Type B pancreatic cell (in vitro differentiated cells): ENCODE measurements around the gene PRKG1. TPM values are rescaled to one million over a fixed set of nuclear protein-coding genes. Genes with fewer than 3 reads are reported as not detected.

Experiments used
- DNase-seq: peaks from one replicate; pipeline ENCODE4 v3.0.0; 2021; ENCODE audit warnings: mixed read lengths; ENCODE audit not compliant: unreplicated experiment; ENCODE audit errors: extremely low spot score
- H3K27ac Mint-ChIP-seq: 2 replicates; pipeline ENCODE4 v1.8.0; 2021; ENCODE audit warnings: mild to moderate bottlenecking, mixed read lengths
- H3K27me3 Mint-ChIP-seq: 2 replicates; pipeline ENCODE4 v1.8.0; 2021; ENCODE audit warnings: mixed read lengths
- H3K36me3 Mint-ChIP-seq: 2 replicates; pipeline ENCODE4 v1.8.0; 2021; ENCODE audit warnings: mixed read lengths
- H3K4me1 Mint-ChIP-seq: one replicate; pipeline ENCODE4 v1.8.0; 2021; ENCODE audit warnings: mixed read lengths; ENCODE audit not compliant: unreplicated experiment
- H3K4me3 Mint-ChIP-seq: 2 replicates; pipeline ENCODE4 v1.8.0; 2021; ENCODE audit warnings: mild to moderate bottlenecking, mixed read lengths
- H3K9me3 Mint-ChIP-seq: 2 replicates; pipeline ENCODE4 v1.8.0; 2021; ENCODE audit warnings: mixed read lengths
- CTCF ChIP-seq: fragments of 200-600 bp; sonication (generic); conservative IDR thresholded peaks from 2 replicates; pipeline ENCODE4 v1.5.0; 2021; ENCODE audit warnings: antibody characterized with exemption, mild to moderate bottlenecking
- total RNA-seq: library from RNA; stranded (reverse); gene quantifications from 2 replicates; pipeline ENCODE4 v1.2.1, GENCODE V29; 2021; ENCODE audit warnings: low replicate concordance

Gene PRKG1
- total RNA-seq, 1 donor from 2014 or later: 12.3 TPM

GRCh38 chr10:52111101-52111891 lies 1037.0 kb downstream of the PRKG1 start:
- Mint-ChIP-seq H3K27me3 (no peaks in the 10 kb centered on the region), H3K9me3 (no peaks in the 10 kb centered on the region), H3K36me3 (no peaks in the 10 kb centered on the region), H3K27ac (no peak overlapping the region), H3K4me3 (no peak overlapping the region), H3K4me1 (peaks cover 5% of the 10 kb centered on the region)
- no peak for TF ChIP-seq CTCF
- DNase-seq: no peak

- Mint-ChIP-seq H3K27ac (no peak overlapping the region), H3K27me3 (no peaks in the 10 kb centered on the region), H3K4me3 (no peak overlapping the region), H3K36me3 (no peaks in the 10 kb centered on the region), H3K4me1 (no peaks in the 10 kb centered on the region), H3K9me3 (no peaks in the 10 kb centered on the region)
- TF ChIP-seq CTCF: no peak
- DNase-seq: no peak
These were observed 1041.5 kb downstream of the PRKG1 start for GRCh38 chr10:52115823-52116222.

- Mint-ChIP-seq H3K9me3 (peaks cover 5% of the 10 kb centered on the region), H3K4me1 (no peaks in the 10 kb centered on the region), H3K4me3 (peak overlapping the region; percentile 5), H3K36me3 (no peaks in the 10 kb centered on the region), H3K27ac (peak overlapping the region; percentile 61), H3K27me3 (no peaks in the 10 kb centered on the region)
- no peak for DNase-seq
- no peak for TF ChIP-seq CTCF
These were observed 1045.2 kb downstream of the PRKG1 start for GRCh38 chr10:52119507-52119906.

- peaks cover 5% of the 10 kb centered on the region for H3K9me3 Mint-ChIP-seq
- no peak for TF ChIP-seq CTCF
- no peaks in the 10 kb centered on the region for H3K36me3 Mint-ChIP-seq
- H3K4me3 Mint-ChIP-seq: no peak overlapping the region
- H3K27me3 Mint-ChIP-seq: no peaks in the 10 kb centered on the region
- peak overlapping the region; percentile 29 for H3K27ac Mint-ChIP-seq
- DNase-seq: no peak
- H3K4me1 Mint-ChIP-seq: no peaks in the 10 kb centered on the region
These were observed 1047.4 kb downstream of the PRKG1 start for GRCh38 chr10:52121688-52122087.

- no peak for DNase-seq
- Mint-ChIP-seq H3K4me3 (no peak overlapping the region), H3K27ac (peak overlapping the region; percentile 34), H3K27me3 (no peaks in the 10 kb centered on the region), H3K4me1 (peaks cover 12% of the 10 kb centered on the region), H3K36me3 (no peaks in the 10 kb centered on the region), H3K9me3 (no peaks in the 10 kb centered on the region)
- TF ChIP-seq CTCF: no peak
These were observed 1053.9 kb downstream of the PRKG1 start for GRCh38 chr10:52128056-52128683.
